Cardiac septum (tissue), 1 donor: ENCODE measurements around the gene HBA2. TPM values are rescaled to one million over a fixed set of nuclear protein-coding genes. Genes with fewer than 3 reads are reported as not detected.
"Not testable (repeated sequence)": the region's sequence is repeated elsewhere in the genome, so short reads cannot be mapped to it uniquely, and the experiment has no call there.

Experiments
- DNase-seq: peaks from one replicate; pipeline ENCODE4 v3.0.0-alpha.2; 2020; ENCODE audit warnings: low spot score
- intact Hi-C: fragments of 100-400 bp; cut with DNase I; formaldehyde crosslinking; loops from one replicate; pipeline ENCODE4 v1.14.0; 2022
- total RNA-seq: library from RNA; stranded (reverse); fragmentation: NEBNext Ultra II Directional; extraction: Animal tissue kit (Norgen Biotek cat#: 25700); gene quantifications from one replicate; pipeline ENCODE4 v1.2.1, GENCODE V29; 2021
- donor health status: DM: no; HTN: no; CAD: no.

HBA2 gene
- total RNA-seq, 1 donor from 2014 or later = 487 TPM

DNA sequence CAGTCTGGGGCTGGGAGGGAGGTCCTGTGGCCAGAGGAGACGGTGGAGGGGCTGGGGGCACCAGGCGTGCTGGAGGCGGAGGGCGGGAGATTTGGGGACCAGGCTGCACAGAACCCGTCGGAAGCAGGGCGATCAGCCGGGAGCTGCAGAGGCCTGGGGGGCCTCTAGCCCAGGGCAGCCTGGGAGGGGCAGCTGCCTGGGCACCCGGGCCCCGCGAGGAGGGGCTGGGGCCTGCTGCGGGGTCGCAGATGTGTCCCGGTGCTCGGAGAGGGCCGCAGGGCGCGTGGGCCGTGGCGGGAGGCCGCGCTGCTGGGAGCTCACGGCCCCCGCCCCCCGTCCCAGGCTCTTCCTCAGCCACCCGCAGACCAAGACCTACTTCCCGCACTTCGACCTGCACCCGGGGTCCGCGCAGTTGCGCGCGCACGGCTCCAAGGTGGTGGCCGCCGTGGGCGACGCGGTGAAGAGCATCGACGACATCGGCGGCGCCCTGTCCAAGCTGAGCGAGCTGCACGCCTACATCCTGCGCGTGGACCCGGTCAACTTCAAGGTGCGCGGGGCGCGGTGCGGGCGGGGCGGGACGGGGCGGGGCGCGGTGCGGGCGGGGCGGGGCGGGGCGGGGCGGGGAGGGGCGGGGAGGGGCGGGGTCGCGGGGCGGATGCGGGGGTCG, 19.0 kb upstream of the HBA2 start:
- intact Hi-C loops, DNase-seq: not testable (repeated sequence)

DNA sequence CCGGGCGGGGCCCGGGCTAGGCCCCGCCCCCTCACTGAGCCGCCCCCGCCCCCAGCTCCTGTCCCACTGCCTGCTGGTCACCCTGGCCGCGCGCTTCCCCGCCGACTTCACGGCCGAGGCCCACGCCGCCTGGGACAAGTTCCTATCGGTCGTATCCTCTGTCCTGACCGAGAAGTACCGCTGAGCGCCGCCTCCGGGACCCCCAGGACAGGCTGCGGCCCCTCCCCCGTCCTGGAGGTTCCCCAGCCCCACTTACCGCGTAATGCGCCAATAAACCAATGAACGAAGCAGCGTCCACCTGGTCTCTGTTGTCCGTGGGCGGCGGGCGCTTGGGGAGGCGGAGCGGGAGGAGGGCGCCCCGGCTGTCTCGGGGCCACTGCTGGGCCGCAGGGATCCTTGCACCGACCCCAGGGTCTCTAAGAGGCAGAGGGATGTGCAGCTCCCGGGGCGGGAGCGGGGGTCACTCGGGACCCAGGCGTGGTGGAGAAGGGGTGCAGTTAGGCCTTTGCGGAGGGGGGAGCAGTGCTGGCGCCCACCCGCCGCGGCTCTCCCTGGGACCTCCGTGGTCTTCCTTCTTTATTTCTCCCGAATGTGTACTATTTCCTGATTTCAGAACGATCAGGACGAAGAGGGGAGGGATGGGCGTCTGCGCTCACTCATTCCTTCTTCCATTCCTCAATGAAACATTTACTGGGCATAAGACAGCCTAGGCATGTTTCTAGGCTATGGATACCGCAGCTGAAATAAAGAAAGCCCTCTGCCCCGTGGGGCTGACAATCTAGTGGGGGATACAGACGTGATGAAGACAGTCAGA, 18.3 kb upstream of the HBA2 start:
- DNase-seq = no peak

DNA sequence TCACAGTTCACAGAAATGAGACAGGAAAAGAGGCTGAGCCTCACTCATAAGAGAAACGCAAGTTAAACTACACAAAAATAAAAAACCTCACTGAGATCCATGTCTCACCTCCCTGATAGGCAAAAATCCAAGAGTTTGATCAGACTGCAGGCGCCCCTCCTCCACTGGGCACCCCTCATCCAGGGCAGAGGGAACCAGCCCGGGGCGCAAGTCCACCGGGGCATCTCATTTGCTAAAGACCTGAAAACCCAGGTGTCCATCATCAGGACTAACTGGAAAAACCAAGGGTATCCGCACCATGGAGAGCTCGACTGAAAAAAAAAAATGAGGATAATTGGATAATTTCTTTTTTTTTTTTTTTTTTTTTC, 17.7 kb upstream of the HBA2 start:
- no peak for DNase-seq
- intact Hi-C loops = no loop called here

More for the DNA sequence above, 18.3 kb upstream of the HBA2 start:
- intact Hi-C loops = no loop called here

DNA sequence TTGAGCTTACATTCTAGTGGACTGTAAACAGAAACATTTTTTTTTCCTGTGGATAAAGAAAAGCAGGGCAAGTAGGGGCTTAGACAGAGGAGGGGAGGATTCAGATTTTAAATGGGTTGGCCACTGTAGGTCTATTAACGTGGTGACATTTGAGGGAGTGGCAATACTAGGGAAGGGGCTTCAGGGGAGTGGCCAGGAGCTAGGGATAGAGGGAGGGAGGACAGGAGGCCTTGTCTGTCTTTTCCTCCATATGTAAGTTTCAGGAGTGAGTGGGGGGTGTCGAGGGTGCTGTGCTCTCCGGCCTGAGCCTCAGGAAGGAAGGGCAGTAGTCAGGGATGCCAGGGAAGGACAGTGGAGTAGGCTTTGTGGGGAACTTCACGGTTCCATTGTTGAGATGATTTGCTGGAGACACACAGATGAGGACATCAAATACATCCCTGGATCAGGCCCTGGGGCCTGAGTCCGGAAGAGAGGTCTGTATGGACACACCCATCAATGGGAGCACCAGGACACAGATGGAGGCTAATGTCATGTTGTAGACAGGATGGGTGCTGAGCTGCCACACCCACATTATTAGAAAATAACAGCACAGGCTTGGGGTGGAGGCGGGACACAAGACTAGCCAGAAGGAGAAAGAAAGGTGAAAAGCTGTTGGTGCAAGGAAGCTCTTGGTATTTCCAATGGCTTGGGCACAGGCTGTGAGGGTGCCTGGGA, 13.4 kb upstream of the HBA2 start:
- DNase-seq = no peak
- intact Hi-C loops = no loop called here

DNA sequence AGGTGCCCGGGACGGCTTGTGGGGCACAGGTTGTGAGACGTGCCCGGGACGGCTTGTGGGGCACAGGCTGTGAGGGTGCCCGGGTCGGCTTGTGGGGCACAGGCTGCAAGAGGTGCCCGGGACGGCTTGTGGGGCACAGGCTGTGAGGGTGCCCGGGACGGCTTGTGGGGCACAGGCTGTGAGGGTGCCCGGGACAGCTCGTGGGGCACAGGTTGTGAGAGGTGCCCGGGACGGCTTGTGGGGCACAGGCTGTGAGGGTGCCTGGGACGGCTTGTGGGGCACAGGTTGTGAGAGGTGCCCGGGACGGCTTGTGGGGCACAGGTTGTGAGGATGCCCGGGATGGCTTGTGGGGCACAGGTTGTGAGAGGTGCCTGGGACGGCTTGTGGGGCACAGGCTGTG, 12.4 kb upstream of the HBA2 start:
- DNase-seq, intact Hi-C loops: not testable (repeated sequence)

DNA sequence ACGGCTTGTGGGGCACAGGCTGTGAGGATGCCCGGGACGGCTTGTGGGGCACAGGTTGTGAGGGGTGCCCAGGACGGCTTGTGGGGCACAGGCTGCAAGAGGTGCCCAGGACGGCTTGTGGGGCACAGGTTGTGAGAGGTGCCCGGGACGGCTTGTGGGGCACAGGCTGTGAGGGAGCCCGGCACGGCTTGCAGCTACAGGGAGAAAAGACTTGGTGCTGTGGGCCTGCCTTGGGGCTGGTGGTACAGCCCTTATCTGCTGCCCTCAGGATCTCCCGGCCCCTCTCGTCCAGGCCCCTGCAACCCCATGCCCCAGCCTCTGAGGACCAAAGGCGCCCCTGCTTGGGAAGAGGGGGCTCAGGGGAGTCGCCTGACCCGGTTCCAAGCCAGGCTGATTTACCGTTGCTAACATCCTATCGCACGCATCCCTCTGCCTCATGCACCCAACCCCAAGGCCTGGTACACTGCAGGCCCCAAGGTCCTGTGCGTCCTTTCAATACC, 11.9 kb upstream of the HBA2 start:
- intact Hi-C loops = no loop called here
- DNase-seq = no peak

DNA sequence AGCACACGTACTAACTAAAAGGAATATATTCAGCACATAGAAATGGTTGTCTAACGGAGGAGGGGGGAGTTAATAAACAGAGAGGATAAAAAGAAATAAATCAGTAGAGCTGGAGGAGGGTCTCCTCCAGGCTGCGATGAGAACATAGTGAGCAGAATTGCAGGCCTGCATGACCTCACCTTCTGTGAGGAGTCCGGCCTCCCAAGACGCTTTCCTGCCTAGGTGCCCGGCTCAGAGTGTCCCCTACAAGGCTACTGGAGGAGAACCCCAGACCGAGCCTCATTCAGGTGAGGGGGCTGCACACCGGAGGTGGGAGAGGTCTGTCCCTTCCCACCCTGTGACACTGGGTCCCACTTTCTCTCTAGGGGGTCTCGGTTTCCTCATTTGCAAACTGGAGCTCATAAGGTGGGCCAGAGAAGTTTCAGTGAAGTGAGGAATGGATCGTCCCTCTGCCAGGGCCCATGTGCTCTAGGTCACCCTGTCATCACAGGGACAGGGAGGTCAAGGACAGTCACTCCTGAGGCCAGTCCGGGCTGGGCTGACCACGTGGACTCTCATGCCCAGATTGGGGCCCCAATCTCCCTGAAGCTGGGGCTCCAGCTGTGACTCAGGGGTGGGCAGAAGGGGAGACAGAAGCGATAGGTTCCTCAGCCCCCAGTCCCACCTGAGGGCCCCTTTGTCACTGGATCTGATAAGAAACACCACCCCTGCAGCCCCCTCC, 10.2 kb upstream of the HBA2 start:
- no peak for DNase-seq
- intact Hi-C loops = no loop called here

DNA sequence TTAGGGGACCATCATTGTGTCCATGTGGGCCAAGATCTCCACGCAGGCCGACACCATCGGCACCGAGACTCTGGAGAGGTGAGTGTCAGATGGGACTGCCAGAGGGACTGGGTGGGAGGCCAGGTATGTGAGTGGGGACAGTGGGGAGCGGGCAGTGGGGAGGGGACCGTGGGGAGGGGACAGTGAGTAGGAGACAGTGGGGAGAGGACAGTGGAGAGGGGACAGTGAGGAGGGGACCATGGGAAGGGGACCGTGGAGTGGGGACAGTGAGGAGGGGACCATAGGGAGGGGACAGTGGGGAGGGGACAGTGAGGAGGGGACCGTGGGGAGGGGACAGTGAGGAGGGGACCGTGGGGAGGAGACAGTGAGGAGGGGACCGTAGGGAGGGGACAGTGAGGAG, 9.5 kb upstream of the HBA2 start:
- DNase-seq, intact Hi-C loops: not testable (repeated sequence)

DNA sequence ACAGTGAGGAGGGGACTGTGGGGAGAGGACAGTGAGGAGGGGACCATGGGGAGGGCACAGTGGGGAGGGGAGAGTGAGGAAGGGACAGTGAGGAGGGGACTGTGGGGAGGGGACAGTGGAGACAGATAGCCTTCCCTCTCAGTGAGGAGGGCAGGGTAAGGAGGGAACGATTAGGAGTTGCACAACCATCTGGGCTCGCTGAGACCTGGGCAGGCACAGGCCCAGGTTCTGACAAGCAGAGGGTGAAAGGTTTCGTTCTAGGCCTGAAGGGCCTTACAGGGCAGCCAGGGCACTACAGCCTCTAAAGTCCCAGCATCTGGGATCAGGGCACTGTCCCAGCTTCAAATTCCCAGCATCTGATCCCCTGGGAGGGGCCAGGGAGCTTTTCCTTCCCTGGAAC, 9.0 kb upstream of the HBA2 start:
- DNase-seq, intact Hi-C loops: not testable (repeated sequence)

DNA sequence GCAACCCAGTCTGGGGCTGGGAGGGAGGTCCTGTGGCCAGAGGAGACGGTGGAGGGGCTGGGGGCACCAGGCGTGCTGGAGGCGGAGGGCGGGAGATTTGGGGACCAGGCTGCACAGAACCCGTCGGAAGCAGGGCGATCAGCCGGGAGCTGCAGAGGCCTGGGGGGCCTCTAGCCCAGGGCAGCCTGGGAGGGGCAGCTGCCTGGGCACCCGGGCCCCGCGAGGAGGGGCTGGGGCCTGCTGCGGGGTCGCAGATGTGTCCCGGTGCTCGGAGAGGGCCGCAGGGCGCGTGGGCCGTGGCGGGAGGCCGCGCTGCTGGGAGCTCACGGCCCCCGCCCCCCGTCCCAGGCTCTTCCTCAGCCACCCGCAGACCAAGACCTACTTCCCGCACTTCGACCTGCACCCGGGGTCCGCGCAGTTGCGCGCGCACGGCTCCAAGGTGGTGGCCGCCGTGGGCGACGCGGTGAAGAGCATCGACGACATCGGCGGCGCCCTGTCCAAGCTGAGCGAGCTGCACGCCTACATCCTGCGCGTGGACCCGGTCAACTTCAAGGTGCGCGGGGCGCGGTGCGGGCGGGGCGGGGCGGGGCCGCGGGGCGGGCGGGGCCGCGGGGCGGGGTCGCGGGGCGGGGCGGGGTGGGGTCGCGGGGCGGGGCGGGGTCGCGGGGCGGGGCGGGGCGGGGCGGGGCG, 8.4 kb upstream of the HBA2 start:
- intact Hi-C loops, DNase-seq: not testable (repeated sequence)

DNA sequence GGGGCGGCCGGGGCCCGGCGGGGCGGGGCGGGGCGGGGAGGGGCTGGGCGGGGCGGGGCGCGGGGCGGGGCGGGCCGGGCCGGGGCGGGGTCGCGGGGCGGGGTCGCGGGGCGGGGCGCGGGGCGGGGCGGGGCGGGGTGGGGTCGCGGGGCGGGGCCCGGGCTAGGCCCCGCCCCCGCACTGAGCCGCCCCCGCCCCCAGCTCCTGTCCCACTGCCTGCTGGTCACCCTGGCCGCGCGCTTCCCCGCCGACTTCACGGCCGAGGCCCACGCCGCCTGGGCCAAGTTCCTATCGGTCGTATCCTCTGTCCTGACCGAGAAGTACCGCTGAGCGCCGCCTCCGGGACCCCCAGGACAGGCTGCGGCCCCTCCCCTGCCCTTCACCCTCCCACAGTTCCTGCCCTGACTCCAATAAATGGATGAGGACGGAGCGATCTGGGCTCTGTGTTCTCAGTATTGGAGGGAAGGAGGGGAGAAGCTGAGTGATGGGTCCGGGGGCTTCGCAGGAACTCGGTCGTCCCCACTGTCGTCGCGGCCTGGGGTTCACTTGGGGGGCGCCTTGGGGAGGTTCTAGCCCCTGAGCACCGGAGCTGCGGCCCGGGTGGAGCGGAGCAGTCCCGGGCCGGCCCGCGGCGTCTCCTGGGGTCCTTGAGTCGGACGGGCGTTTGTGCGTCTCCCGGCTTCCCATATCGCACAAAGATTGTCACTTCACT, 7.7 kb upstream of the HBA2 start:
- intact Hi-C loops = no loop called here
- DNase-seq = no peak

DNA sequence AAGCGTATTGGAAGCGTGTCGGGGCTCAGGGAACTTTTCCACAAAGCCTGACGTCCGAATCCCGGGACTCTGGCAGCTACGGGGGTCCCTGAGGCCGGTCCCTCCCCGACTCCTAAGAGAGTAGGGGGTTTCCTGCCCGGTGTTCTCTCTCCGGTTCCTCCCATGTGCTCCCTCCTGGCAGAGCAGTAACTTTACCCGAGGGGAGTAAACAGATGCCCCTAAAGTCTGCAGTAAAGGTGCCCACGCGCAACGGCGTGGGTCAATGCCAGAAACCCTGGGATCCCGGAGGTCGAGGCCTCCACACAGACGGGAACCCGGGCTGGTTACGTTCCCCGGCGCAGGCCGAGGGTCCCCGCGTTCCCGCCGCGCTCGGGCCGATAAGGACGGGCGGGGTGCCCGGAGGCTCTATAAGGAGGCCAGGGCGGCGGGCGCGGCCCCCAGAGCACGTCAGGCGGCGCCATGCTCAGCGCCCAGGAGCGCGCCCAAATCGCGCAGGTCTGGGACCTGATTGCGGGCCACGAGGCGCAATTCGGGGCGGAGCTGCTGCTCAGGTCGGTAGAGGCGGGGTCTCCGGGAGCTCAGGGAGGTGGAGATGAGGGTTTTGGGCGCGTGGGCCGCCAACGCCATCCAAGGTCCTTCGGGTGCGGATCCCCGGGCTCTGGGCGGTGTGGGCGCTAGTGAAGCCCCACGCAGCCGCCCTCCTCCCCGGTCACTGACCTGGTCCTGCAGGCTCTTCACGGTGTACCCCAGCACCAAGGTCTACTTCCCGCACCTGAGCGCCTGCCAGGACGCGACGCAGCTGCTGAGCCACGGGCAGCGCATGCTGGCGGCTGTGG, 6.9 kb upstream of the HBA2 start, which contains the start of gene HBM:
Gene HBM, plus strand, starts transcription at position 440 of the 836 bp plus-strand sequence. Its CDS starts 20 bp downstream, at position 460.
- intact Hi-C loops = no loop called here
- no peak for DNase-seq

DNA sequence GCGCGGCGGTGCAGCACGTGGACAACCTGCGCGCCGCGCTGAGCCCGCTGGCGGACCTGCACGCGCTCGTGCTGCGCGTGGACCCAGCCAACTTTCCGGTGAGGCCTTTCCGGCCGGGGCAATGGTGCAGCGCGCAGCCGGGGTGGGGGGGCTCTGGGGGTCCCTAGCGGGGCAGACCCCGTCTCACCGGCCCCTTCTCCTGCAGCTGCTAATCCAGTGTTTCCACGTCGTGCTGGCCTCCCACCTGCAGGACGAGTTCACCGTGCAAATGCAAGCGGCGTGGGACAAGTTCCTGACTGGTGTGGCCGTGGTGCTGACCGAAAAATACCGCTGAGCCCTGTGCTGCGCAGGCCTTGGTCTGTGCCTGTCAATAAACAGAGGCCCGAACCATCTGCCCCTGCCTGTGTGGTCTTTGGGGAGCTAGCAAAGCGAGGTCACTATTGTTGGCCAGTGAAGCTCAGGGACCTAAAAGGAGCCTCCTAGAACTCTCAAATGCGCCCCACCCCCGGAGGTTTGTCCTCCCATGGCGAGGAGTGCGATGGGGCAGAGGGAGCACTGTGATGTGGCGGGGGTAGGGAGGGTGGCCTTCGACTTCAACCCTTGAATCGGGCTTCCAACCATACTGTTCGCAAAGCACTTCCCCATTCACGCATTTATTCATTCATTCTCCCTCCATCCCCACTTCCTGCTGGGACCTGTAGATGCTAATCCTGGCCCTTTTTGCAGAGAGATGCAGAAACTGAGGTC, 6.1 kb upstream of the HBA2 start:
- DNase-seq = no peak

DNA sequence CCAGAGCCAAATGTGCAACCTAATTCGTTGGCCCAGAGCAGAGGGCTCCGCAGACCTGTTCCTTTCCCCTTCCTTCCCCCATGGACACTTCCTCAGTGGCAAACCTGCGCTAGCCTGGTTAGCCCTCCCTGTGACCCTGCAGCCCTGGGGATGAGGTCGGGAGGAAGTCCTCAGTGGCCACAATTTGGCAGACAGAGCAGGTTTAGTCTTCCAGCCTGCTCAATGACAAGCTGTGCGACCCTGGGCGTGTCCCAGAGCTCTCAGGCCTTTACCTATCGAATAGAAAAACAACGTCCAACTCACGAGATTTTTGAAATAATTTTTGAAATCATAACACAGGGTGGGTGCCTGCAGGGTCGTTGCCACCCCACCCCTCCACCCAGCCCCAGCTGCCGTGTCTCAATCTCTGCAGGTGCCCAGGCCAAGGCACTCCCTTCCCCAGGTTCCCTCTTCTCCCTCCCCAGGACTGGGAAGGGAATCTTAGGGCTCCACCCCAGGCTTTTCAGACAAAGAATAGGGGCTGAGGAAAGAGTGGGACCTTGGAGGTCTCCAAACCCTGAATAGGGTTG, 5.5 kb upstream of the HBA2 start:
- no peak for DNase-seq
- intact Hi-C loops = no loop called here

More for the DNA sequence above, 6.1 kb upstream of the HBA2 start:
- intact Hi-C loops = no loop called here

DNA sequence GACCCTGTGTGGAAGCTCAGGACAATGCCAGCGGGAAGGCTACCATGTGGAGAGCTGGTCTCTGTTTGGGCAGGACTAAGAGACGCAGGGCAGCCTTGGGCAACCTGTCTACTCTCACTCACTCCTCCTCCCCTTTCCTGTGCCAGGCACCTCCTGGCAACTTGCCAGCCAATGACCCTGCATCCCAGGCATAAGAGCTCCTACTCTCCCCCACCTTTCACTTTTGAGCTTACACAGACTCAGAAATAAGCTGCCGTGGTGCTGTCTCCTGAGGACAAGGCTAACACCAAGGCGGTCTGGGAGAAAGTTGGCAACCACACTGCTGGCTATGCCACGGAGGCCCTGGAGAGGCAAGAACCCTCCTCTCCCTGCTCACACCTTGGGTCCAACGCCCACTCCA, 4.3 kb upstream of the HBA2 start:
- no peak for DNase-seq

DNA sequence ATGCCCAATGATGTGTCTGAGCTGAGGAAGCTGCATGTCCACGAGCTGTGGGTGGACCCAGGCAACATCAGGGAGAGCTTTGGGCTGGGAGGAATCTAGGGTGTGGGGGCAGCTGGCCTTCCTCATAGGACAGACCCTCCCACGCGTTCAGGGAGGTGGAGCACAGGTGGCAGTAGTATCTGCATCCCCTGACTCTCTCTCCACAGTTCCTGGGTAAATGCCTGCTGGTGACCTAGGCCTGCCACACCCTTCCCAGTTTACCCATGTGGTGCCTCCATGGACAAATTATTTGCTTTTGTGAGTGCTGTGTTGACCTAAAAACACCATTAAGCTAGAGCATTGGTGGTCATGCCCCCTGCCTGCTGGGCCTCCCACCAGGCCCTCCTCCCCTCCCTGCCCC, 3.7 kb upstream of the HBA2 start:
- intact Hi-C loops = no loop called here
- no peak for DNase-seq

More for the DNA sequence above, 4.3 kb upstream of the HBA2 start:
- intact Hi-C loops = no loop called here
